ENCODE results near the gene KMT2C.
"Not testable (repeated sequence)": the region's sequence is repeated elsewhere in the genome, so short reads cannot be mapped to it uniquely, and the experiment has no call there.

The KMT2C gene

GRCh38 chr7:152353281-152353680 is 82.5 kb downstream of the KMT2C start:
- DNase-seq, result not testable (repeated sequence)

GRCh38 chr7:152351747-152352146 is 84.1 kb downstream of the KMT2C start:
- DNase-seq, result not testable (repeated sequence)

GRCh38 chr7:152351168-152351567 is 84.6 kb downstream of the KMT2C start:
- no peak for DNase-seq

- no peak for DNase-seq
These were observed 87.9 kb downstream of the KMT2C start for GRCh38 chr7:152347888-152348287.

- no peak for DNase-seq
These were observed 91.5 kb downstream of the KMT2C start for GRCh38 chr7:152344253-152344652.

- no peak for DNase-seq
These were observed 93.0 kb downstream of the KMT2C start for GRCh38 chr7:152342796-152343195.

GRCh38 chr7:152341914-152342236 is 93.9 kb downstream of the KMT2C start:
- no peak for DNase-seq

- DNase-seq, result no peak
These were observed 94.5 kb downstream of the KMT2C start for GRCh38 chr7:152341039-152341913.

- DNase-seq, result no peak
These were observed 95.6 kb downstream of the KMT2C start for GRCh38 chr7:152340161-152340560.

GRCh38 chr7:152338561-152338960 is 97.2 kb downstream of the KMT2C start:
- DNase-seq, result no peak

GRCh38 chr7:152336754-152337368 is 98.9 kb downstream of the KMT2C start:
- DNase-seq, result no peak

GRCh38 chr7:152335900-152336571 is 99.8 kb downstream of the KMT2C start:
- DNase-seq, result no peak

- DNase-seq, result no peak
These were observed 102.7 kb downstream of the KMT2C start for GRCh38 chr7:152333134-152333533.

- DNase-seq, result no peak
These were observed 105.0 kb downstream of the KMT2C start for GRCh38 chr7:152330827-152331226.

- no peak for DNase-seq
These were observed 106.3 kb downstream of the KMT2C start for GRCh38 chr7:152329469-152329868.

GRCh38 chr7:152328234-152328633 is 107.6 kb downstream of the KMT2C start:
- DNase-seq, result no peak

GRCh38 chr7:152315845-152316244 is 120.0 kb downstream of the KMT2C start:
- no peak for DNase-seq

GRCh38 chr7:152313831-152314604 is 121.8 kb downstream of the KMT2C start:
- DNase-seq, result no peak

- DNase-seq, result no peak
These were observed 122.6 kb downstream of the KMT2C start for GRCh38 chr7:152313217-152313616.

- DNase-seq, result no peak
These were observed 123.5 kb downstream of the KMT2C start for GRCh38 chr7:152312316-152312715.

- DNase-seq, result no peak
These were observed 127.9 kb downstream of the KMT2C start for GRCh38 chr7:152307902-152308301.

GRCh38 chr7:152299542-152300143 is 136.2 kb downstream of the KMT2C start:
- not testable (repeated sequence) for DNase-seq

- no peak for DNase-seq
These were observed 142.9 kb downstream of the KMT2C start for GRCh38 chr7:152292897-152293296.
